Esophagus muscularis mucosa (tissue), 3 donors: ENCODE results near the gene MRPL24.

Source experiments
- CTCF ChIP-seq, 3 experiments: fragments of 200-600 bp in 2 of 3; fragments of 450-650 bp in 1 of 3; sonication (generic) in 2 of 3; IDR thresholded peaks; one replicate each; pipeline ENCODE4 v1.5.1; 2017 to 2019; ENCODE audit warnings: antibody characterized with exemption in 3 of 3, mild to moderate bottlenecking in 2 of 3, moderate library complexity in 1 of 3
- POLR2A ChIP-seq: fragments of 450-650 bp; IDR thresholded peaks from one replicate; pipeline ENCODE4 v1.6.1; 2017; ENCODE audit warnings: antibody characterized with exemption, moderate library complexity, mild to moderate bottlenecking, low read depth

DNA sequence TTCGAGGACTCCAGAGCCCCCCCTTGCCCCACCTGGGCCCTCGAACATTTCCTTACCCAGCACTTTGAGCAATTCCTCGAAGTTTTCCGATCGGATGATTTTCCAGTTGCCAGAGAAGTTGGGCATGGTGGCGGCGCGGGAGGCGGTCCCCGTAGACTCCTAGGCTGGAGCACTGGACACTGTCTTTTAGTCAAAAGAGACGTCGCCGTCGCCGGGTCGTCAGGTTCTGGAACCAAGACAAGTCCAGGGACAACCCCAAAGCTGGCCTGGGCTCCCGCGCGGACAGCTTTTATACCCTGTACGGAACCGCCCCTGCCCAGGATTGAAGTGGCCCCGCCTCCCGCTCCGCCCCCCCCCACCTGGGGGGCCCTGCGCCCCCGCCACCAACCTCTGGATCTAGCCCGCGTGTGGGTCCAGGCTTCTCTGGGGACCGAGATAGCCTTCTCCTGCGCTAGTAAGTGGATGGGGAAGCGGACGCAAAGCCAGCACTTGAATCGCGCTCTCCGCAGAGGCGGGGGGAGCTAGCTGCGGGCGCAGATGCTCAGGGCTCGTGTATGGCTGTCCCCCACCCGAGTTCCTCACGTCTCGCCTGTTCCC lies 35.5 kb downstream of the MRPL24 start, which contains the start of gene CRABP2:
- TF ChIP-seq CTCF (IDR thresholded peaks at IDR 0.05), result no peak
- TF ChIP-seq POLR2A, result no peak
